OCI-LY1 (cell line): ENCODE measurements around the gene KCTD3.

Experiments used
- H2AFZ ChIP-seq: fragments of 200-600 bp; sonication (generic), shearing (Covaris generic); 2 replicates; pipeline ENCODE4 v1.6.0; 2014; ENCODE audit warnings: antibody characterized with exemption, mild to moderate bottlenecking, low read length
- H3F3A ChIP-seq: fragments of 200-600 bp; sonication (generic), shearing (Covaris generic); 2 replicates; pipeline ENCODE4 v1.6.0; 2014; ENCODE audit warnings: mild to moderate bottlenecking, antibody characterized with exemption, low read length, moderate library complexity; ENCODE audit not compliant: insufficient read depth
- H3K27ac ChIP-seq: fragments of 200-600 bp; sonication (generic); 2 replicates; pipeline ENCODE4 v1.5.1; 2014; ENCODE audit warnings: low read length, mixed run types, mild to moderate bottlenecking, low read depth; ENCODE audit not compliant: poor library complexity, severe bottlenecking
- H3K27me3 ChIP-seq: fragments of 200-600 bp; sonication (generic); 2 replicates; pipeline ENCODE4 v1.6.0; 2014; ENCODE audit warnings: antibody characterized with exemption, mild to moderate bottlenecking, low read length, moderate library complexity; ENCODE audit not compliant: insufficient read depth
- H3K36me3 ChIP-seq: fragments of 200-600 bp; sonication (generic); 2 replicates; pipeline ENCODE4 v1.6.1; 2014; ENCODE audit warnings: mild to moderate bottlenecking, antibody characterized with exemption, low read length, moderate library complexity, mixed read lengths; ENCODE audit not compliant: insufficient read depth
- H3K4me1 ChIP-seq: fragments of 200-600 bp; sonication (generic); 2 replicates; pipeline ENCODE4 v1.5.1; 2014; ENCODE audit warnings: mild to moderate bottlenecking, low read length, moderate library complexity; ENCODE audit not compliant: insufficient read depth, severe bottlenecking
- H3K4me2 ChIP-seq: fragments of 200-600 bp; sonication (generic), shearing (Covaris generic); 2 replicates; pipeline ENCODE4 v1.6.1; 2014; ENCODE audit warnings: low read length
- H3K4me3 ChIP-seq: fragments of 200-600 bp; sonication (generic); 2 replicates; pipeline ENCODE4 v1.5.1; 2014; ENCODE audit warnings: low read length, low read depth, mild to moderate bottlenecking, mixed read lengths; ENCODE audit not compliant: poor library complexity, severe bottlenecking
- H3K79me2 ChIP-seq: fragments of 200-600 bp; shearing (Covaris generic); 2 replicates; pipeline ENCODE4 v1.6.1; 2016; ENCODE audit warnings: mixed run types, low read length, mixed read lengths; ENCODE audit not compliant: insufficient read depth
- H3K9ac ChIP-seq: fragments of 200-600 bp; sonication (generic), shearing (Covaris generic); 2 replicates; pipeline ENCODE4 v1.6.1; 2014; ENCODE audit warnings: mild to moderate bottlenecking, low read length, mixed read lengths
- H3K9me2 ChIP-seq: fragments of 200-600 bp; sonication (generic), shearing (Covaris generic); 2 replicates; pipeline ENCODE4 v1.6.1; 2014; ENCODE audit warnings: low read depth, mild to moderate bottlenecking, low read length, mixed read lengths
- H3K9me3 ChIP-seq: fragments of 200-600 bp; shearing (Covaris generic); 2 replicates; pipeline ENCODE4 v1.6.1; 2014; ENCODE audit warnings: low read length, mixed read lengths
- H4K20me1 ChIP-seq: fragments of 200-600 bp; sonication (generic), shearing (Covaris generic); 2 replicates; pipeline ENCODE4 v1.6.0; 2016; ENCODE audit warnings: mild to moderate bottlenecking, low read length; ENCODE audit not compliant: insufficient read depth
- EZH2 ChIP-seq: fragments of 200-600 bp; sonication (generic), shearing (Covaris generic); IDR thresholded peaks from 2 replicates; pipeline ENCODE4 v1.8.0; 2017; ENCODE audit warnings: borderline replicate concordance, mixed run types, mild to moderate bottlenecking, antibody characterized with exemption, low read length, moderate library complexity, mixed read lengths
- TF ChIP-seq, protein P1 (sequence below): fragments of 200-600 bp; sonication (generic), shearing (Covaris generic); IDR thresholded peaks from 2 replicates; pipeline ENCODE4 v1.5.1; 2017; ENCODE audit warnings: mild to moderate bottlenecking, antibody characterized with exemption, low read length, moderate library complexity, mixed read lengths

The KCTD3 gene

DNA sequence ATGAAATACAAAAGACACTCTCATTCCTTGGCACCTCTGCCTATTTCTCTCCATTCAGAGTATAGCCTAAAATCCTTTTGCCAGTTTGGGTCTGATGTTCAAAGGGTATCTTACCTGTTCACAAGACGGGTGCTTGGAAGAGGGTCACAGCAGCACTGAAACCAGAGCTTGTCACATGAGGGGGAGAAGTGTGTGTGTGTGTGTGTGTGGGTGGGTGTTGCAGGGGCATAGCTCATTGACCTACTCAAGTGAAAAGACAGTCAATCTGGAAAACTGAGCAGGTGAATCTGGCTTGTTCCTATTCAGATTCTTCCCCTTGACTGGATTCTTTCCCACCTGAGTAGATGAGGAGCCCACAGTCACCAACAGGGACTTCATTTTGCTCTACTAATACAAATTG lies 63.9 kb downstream of the KCTD3 start:
- no peak for TF ChIP-seq EZH2
- TF ChIP-seq, protein P1, sequence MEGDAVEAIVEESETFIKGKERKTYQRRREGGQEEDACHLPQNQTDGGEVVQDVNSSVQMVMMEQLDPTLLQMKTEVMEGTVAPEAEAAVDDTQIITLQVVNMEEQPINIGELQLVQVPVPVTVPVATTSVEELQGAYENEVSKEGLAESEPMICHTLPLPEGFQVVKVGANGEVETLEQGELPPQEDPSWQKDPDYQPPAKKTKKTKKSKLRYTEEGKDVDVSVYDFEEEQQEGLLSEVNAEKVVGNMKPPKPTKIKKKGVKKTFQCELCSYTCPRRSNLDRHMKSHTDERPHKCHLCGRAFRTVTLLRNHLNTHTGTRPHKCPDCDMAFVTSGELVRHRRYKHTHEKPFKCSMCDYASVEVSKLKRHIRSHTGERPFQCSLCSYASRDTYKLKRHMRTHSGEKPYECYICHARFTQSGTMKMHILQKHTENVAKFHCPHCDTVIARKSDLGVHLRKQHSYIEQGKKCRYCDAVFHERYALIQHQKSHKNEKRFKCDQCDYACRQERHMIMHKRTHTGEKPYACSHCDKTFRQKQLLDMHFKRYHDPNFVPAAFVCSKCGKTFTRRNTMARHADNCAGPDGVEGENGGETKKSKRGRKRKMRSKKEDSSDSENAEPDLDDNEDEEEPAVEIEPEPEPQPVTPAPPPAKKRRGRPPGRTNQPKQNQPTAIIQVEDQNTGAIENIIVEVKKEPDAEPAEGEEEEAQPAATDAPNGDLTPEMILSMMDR, result no peak
- Histone ChIP-seq H3K9ac (no peak overlapping the region), H4K20me1 (no peaks in the 10 kb centered on the region)

DNA sequence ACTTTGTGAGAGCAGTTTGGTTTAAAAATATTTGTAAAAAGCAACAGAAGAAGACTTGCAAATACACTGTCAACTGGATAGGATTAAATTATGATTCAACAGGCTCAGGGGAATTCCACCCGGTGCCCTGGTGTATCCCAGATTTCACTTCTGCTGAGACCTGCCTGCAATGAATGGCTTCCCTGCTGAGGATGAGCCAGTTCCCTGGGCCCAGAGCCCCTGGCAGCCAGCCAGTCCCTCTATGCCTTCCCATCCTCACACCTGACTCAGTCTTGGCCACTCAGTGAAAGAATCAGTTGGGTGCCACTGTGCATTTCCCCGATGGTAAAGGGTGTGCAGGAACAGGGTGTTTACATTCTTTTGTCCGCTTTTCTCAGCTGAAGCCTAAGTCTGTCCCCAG lies 64.4 kb downstream of the KCTD3 start:
- Histone ChIP-seq H3K27ac (no peak overlapping the region), H3K36me3 (no peaks in the 10 kb centered on the region), H3K9me2 (no peaks in the 10 kb centered on the region), H3K9me3 (no peaks in the 10 kb centered on the region), H3K4me2 (no peak overlapping the region), H3K4me1 (no peaks in the 10 kb centered on the region), H2AFZ (no peak overlapping the region), H3F3A (no peaks in the 10 kb centered on the region), H4K20me1 (no peaks in the 10 kb centered on the region), H3K4me3 (no peak overlapping the region), H3K9ac (no peak overlapping the region), H3K79me2 (no peaks in the 10 kb centered on the region), H3K27me3 (no peaks in the 10 kb centered on the region)
- TF ChIP-seq, protein P1, result no peak
- no peak for TF ChIP-seq EZH2

More for the DNA sequence above, 63.9 kb downstream of the KCTD3 start:
- H3K4me1 ChIP-seq, result no peaks in the 10 kb centered on the region
- no peaks in the 10 kb centered on the region for H3K9me2 ChIP-seq
- no peaks in the 10 kb centered on the region for H3K79me2 ChIP-seq
- H3K27ac ChIP-seq, result no peak overlapping the region
- no peak overlapping the region for H2AFZ ChIP-seq
- no peaks in the 10 kb centered on the region for H3K9me3 ChIP-seq
- H3F3A ChIP-seq, result no peaks in the 10 kb centered on the region
- no peak overlapping the region for H3K4me3 ChIP-seq
- H3K4me2 ChIP-seq, result no peak overlapping the region
- H3K36me3 ChIP-seq, result no peaks in the 10 kb centered on the region
- H3K27me3 ChIP-seq, result no peaks in the 10 kb centered on the region

DNA sequence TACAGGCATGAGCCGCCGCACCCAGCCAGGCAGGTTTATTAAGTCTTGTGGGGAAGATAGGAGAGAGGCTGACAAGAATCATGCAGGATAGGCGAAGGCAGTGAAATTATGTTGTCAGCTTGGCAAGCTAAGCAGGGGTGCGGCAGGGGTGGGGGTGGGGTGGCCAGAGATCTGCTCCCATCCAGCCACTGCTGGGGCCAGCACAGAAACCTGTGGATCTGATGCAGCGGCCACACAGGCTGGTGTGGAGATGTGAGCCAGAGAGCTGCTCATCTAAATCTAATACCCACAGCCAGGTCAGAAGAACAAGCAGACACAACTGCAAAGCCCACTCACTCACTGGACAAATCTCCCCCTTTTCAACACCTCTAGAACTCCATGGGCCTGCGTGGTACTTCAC lies 68.7 kb downstream of the KCTD3 start:
- no peaks in the 10 kb centered on the region for H3K79me2 ChIP-seq
- H3F3A ChIP-seq, result no peaks in the 10 kb centered on the region
- H3K4me2 ChIP-seq, result no peak overlapping the region
- H3K27me3 ChIP-seq, result no peaks in the 10 kb centered on the region
- no peak overlapping the region for H3K27ac ChIP-seq
- H4K20me1 ChIP-seq, result no peaks in the 10 kb centered on the region
- no peak for TF ChIP-seq EZH2
- TF ChIP-seq, protein P1, result no peak
- no peak overlapping the region for H2AFZ ChIP-seq
- H3K9me2 ChIP-seq, result no peaks in the 10 kb centered on the region
- no peaks in the 10 kb centered on the region for H3K9me3 ChIP-seq
- H3K4me3 ChIP-seq, result no peak overlapping the region
- H3K9ac ChIP-seq, result no peak overlapping the region
- no peaks in the 10 kb centered on the region for H3K36me3 ChIP-seq
- no peaks in the 10 kb centered on the region for H3K4me1 ChIP-seq
